Measurements from ENCODE around the gene FLNB.
A peak's percentile ranks its signal among the peaks of the same experiment; 100 is the strongest.
"Not testable (repeated sequence)": the region's sequence is repeated elsewhere in the genome, so short reads cannot be mapped to it uniquely, and the experiment has no call there.

The FLNB gene

GRCh38 chr3:58200121-58200709 is 192.0 kb downstream of the FLNB start:
- DNase-seq (no peak), ATAC-seq (no peak)
- peaks cover 15% of the 10 kb centered on the region for H3K4me1 Mint-ChIP-seq
- no peak overlapping the region for H3K27ac Mint-ChIP-seq
- peaks cover 24% of the 10 kb centered on the region for H3K27me3 Mint-ChIP-seq
- no peak overlapping the region for H3K4me3 Mint-ChIP-seq
- H3K9me3 Mint-ChIP-seq = peaks cover 0 to 7% of the 10 kb centered on the region in 2 donors

DNA sequence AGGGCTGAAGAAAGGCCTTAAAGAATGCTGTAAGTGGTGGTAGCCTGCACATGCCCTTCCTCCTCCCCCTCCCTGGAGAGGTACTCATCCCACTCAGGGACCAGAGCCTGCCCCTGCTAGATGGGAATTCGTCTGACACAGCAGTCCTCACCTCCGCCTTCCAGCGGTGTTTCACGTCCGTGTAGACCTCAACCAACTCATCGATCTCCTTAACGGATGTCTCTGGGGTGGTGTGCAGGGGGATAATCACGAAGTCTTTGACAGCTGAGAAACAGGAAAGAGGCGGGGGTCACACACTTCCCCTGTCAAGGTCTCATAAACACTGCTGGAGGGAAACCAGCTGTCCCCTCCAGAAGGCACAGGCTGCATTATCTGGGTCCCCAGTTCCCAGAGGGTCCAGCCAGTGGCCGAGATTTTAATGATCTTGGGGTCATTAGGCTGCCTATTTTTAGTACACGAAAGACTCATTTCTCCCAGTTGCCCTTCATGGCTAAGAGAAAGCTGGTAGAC is 192.7 kb downstream of the FLNB start:
- peaks cover 24% of the 10 kb centered on the region for H3K27me3 Mint-ChIP-seq

GRCh38 chr3:58201451-58201850 is 193.2 kb downstream of the FLNB start:
- not testable (repeated sequence) for DNase-seq, H3K9me3 Mint-ChIP-seq, H3K27ac Mint-ChIP-seq, ATAC-seq, H3K4me3 Mint-ChIP-seq
- Mint-ChIP-seq H3K4me1 (peaks cover 20% of the 10 kb centered on the region), H3K27me3 (peaks cover 24% of the 10 kb centered on the region)

More for the DNA sequence above, 192.7 kb downstream of the FLNB start:
- Mint-ChIP-seq H3K4me3 (no peak overlapping the region), H3K9me3 (peaks cover 0 to 7% of the 10 kb centered on the region in 2 donors), H3K27ac (no peak overlapping the region), H3K4me1 (peaks cover 16% of the 10 kb centered on the region)
- ATAC-seq (no peak), DNase-seq (no peak)

- peaks cover 24% of the 10 kb centered on the region for H3K27me3 Mint-ChIP-seq
- no peak for DNase-seq
- H3K9me3 Mint-ChIP-seq = peaks cover 0 to 7% of the 10 kb centered on the region in 2 donors
- no peak overlapping the region for H3K4me3 Mint-ChIP-seq
- H3K27ac Mint-ChIP-seq = no peak overlapping the region
- no peak for ATAC-seq
- peaks cover 24% of the 10 kb centered on the region for H3K4me1 Mint-ChIP-seq
These were observed 194.7 kb downstream of the FLNB start for GRCh38 chr3:58202917-58203360.

DNA sequence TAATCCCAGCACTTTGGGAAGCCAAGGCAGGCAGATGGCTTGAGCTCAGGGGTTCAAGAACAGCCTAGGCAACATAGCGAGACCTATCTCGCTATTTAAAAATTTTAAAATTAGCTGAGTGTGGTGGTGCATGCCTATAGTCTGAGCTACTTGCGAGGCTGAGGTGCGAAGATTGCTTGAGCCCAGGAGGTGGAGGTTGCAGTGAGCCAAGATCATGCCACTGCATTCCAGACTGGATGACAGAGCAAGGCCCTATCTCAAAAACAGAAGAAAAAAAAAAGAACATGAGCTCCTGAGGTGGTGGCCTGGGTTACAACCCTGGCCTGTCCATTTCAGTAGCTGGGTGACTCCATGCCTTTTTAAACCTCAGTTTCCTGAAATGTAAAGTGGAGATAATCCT is 195.3 kb downstream of the FLNB start:
- Mint-ChIP-seq H3K9me3 (peaks cover 0 to 7% of the 10 kb centered on the region in 2 donors), H3K27ac (no peak overlapping the region), H3K27me3 (peaks cover 24% of the 10 kb centered on the region), H3K4me3 (no peak overlapping the region), H3K4me1 (peaks cover 24% of the 10 kb centered on the region)
- DNase-seq (no peak), ATAC-seq (no peak)

DNA sequence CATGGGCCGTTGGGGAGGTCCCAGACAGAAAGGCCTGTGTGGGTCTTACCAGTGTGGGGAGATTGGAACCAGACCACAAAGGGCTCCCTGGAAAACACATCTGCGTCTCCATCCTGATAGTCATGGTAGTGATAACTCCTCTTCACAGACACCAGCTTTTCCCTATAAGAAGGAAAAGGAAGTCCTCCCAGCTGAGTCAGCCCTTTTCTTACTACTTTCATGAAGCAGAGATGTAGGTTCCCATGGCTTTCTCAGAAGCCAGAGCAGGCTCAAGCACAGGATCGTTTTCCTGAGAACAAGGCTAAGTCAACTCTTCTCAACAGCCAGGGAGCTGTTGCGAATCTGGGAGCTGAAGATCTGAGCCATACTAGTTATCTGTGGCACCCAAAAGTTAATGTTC is 196.5 kb downstream of the FLNB start:
- Mint-ChIP-seq H3K9me3 (peaks cover 0 to 7% of the 10 kb centered on the region in 2 donors), H3K27ac (no peak overlapping the region), H3K4me3 (no peak overlapping the region), H3K4me1 (peaks cover 24% of the 10 kb centered on the region), H3K27me3 (peaks cover 30% of the 10 kb centered on the region)
- DNase-seq (no peak), ATAC-seq (no peak)

- H3K4me1 Mint-ChIP-seq = peaks cover 19% of the 10 kb centered on the region
- no peak overlapping the region for H3K4me3 Mint-ChIP-seq
- peak; percentile 4 for ATAC-seq
- H3K27me3 Mint-ChIP-seq = peaks cover 39% of the 10 kb centered on the region
- DNase-seq = no peak
- no peak overlapping the region for H3K27ac Mint-ChIP-seq
- H3K9me3 Mint-ChIP-seq = peaks cover 0 to 7% of the 10 kb centered on the region in 2 donors
These were observed 197.8 kb downstream of the FLNB start for GRCh38 chr3:58205981-58206380.

- ATAC-seq = peak; percentile 97
- Mint-ChIP-seq H3K4me3 (no peak overlapping the region), H3K27me3 (peaks cover 35% of the 10 kb centered on the region), H3K4me1 (peaks cover 17% of the 10 kb centered on the region), H3K9me3 (peaks cover 0 to 4% of the 10 kb centered on the region in 2 donors), H3K27ac (peak overlapping the region in 1 of 2 donors; percentile 72)
- peak; percentile 13 to 60 for DNase-seq
These were observed 198.3 kb downstream of the FLNB start for GRCh38 chr3:58206406-58207011.

DNA sequence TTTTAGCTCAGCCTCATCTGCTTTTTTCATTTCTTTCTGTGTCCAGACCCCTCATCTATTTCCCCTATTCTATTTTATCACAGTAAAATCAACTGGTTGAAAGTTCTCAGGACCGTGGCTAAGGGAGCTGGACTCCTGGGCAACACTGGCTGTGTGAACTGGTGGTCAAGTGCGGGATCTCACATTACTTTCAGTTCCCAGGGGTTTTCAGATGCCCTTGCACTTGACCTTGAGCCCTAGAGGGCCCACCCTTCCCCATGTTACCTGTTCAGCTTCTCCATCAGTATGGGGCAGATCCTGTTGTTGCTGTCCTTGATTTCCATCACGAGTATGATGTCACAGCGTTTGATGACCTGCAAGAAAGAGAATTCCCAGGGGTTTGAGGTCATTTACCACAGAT is 199.7 kb downstream of the FLNB start:
- ATAC-seq = no peak
- Mint-ChIP-seq H3K27me3 (peaks cover 36% of the 10 kb centered on the region), H3K27ac (peak overlapping the region in 1 of 2 donors; percentile 55), H3K9me3 (no peaks in the 10 kb centered on the region), H3K4me3 (no peak overlapping the region), H3K4me1 (peaks cover 14% of the 10 kb centered on the region)
- DNase-seq = no peak

DNA sequence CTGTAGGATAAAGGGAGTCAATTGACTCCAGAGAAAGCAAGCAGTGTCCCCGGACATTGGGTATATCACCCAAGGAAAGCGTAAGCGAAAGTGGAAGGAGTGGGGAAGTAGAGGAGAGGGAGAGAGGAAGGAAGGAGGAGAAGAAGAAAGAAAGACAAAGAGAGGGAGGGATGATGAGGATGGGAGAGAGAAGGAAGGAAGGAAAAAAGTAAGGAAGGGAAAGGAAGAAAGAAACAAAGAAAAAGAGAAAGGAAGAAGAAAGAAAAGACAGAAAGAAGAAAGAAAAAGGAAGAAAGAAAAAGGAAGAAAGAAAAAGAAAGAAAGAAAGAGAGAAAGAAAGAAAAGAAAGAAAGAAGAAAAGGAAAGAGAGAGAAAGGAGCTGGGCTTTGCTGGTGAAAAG is 201.7 kb downstream of the FLNB start:
- H3K4me3 Mint-ChIP-seq = no peak overlapping the region
- H3K4me1 Mint-ChIP-seq = peaks cover 26% of the 10 kb centered on the region
- DNase-seq (no peak), ATAC-seq (no peak)
- no peaks in the 10 kb centered on the region for H3K9me3 Mint-ChIP-seq
- H3K27me3 Mint-ChIP-seq = peaks cover 31% of the 10 kb centered on the region
- H3K27ac Mint-ChIP-seq = peak overlapping the region in 1 of 2 donors; percentile 52

- Mint-ChIP-seq H3K4me3 (no peak within 1 kb of the TSS), H3K27me3 (peaks cover 31% of the 10 kb centered on the region), H3K9me3 (no peaks in the 10 kb centered on the region), H3K4me1 (peaks cover 35% of the 10 kb centered on the region), H3K27ac (peak within 1 kb of the TSS in 1 of 2 donors; percentile 52)
- DNase-seq = no peak
- no peak for ATAC-seq
These were observed 202.7 kb downstream of the FLNB start, which contains the start of gene DNASE1L3 for GRCh38 chr3:58210761-58211460. TSS of gene DNASE1L3 (minus strand) at chr3:58210972. CDS start at chr3:58210906, 66 bp downstream.

DNA sequence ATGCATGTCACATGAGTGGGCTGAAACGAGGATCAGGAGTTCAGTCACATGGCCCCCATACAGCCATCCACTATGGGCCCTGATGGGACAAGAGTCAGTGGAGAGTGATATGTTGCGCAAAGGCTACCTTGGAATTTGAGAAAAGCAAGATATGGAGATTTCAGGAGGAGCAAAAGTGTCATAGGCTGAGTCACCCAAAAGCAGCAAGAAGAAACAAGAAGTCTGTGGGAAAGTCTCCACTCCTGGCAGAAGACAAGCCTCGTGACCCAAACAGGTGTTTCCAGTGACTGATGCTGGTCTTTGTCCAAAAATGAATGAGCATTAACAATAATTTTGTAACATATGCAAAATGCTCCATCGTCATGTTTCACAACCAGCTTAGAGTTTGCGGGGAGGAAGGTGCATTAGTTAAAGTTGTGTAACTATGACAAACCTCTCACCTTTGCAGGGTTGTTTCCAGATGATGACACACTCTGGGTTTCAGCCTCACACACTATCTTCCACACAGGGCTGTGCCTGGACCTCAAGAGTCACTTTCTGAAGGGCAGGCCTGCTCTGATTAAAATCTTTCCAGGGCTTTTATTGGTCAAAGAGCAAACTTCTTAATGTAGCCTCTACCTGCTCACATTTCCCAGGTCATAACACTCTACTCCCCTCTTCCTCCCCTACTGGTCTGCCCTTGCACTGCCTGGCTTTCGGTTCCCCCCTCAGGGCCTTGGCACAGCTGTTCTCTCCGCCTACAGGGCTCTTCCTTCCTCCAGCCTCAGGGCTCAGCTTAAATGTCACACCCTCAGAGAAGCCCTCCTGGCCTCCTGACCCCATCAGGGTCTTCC is 206.5 kb downstream of the FLNB start:
- ATAC-seq = peak; percentile 98
- Mint-ChIP-seq H3K27ac (peak overlapping the region; percentile 75 to 92), H3K4me3 (peak overlapping the region; percentile 49 to 63), H3K9me3 (no peaks in the 10 kb centered on the region), H3K27me3 (peaks cover 38% of the 10 kb centered on the region), H3K4me1 (peaks cover 47% of the 10 kb centered on the region)
- DNase-seq = peak; percentile 62 to 84

- ATAC-seq (peak; percentile 4), DNase-seq (no peak)
- Mint-ChIP-seq H3K9me3 (no peaks in the 10 kb centered on the region), H3K27me3 (peaks cover 30% of the 10 kb centered on the region), H3K4me1 (peaks cover 47% of the 10 kb centered on the region), H3K27ac (peak overlapping the region in 1 of 2 donors; percentile 92), H3K4me3 (peak overlapping the region; percentile 49 to 63)
These were observed 207.2 kb downstream of the FLNB start for GRCh38 chr3:58215317-58216025.

DNA sequence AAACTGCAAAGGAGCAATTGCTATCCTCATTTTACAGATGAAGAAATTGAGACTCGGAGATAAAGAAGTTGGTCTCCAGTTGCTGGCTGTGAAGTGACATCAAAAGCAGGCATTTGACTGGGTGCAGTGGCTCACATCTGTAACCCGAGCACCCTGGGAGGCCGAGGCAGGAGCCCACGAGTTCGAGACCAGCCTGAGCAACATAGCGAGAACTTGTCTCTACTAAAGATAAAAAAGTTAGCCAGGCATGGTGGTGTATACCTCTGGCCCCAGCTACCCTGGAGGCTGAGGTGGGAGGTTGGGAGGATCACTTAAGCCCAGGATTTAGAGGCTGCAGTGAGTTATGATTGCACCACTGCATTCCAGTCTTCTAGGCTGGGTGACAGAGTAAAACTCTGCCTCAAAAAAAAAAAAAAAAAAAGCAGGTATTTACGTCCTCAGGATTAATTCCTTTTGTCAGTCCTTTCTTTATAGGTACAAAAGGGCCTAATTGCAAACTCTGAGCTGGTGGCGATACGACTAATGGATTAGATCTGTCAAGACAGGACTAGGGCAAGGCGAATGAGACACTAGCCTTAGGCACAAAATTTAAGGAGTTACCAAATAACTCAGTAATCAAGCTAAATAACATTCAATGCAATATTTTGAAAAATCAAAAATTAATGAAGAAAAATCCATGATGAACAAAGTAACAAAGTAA is 208.4 kb downstream of the FLNB start:
- no peak for ATAC-seq
- DNase-seq = no peak
- Mint-ChIP-seq H3K4me1 (peaks cover 47% of the 10 kb centered on the region), H3K4me3 (no peak overlapping the region), H3K27me3 (peaks cover 27% of the 10 kb centered on the region), H3K27ac (no peak overlapping the region), H3K9me3 (no peaks in the 10 kb centered on the region)
